ENCODE data around the gene BARX1.

The BARX1 gene

DNA sequence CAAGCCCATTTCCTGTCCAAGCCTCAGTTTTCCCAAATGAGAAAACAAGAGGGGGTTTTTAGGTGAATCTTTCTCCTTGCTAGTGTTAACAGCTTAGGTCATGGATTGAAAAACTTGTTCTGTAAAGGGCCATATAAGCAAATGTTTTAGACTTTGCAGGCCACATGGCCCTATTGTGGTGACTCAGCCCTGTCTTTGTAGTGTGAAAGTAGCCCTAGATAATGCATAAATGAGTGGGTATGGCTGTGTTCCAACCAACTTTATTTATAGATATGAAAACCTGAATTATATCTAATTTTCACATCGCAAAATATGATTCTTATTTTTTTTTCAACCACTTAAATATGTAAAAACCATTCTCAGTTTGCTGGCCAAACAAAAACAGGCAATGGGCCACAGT, 6.9 kb upstream of the BARX1 start:
- peaks cover 4% of the 10 kb centered on the region for H3K4me1 ChIP-seq (ENCODE audit: insufficient read depth, low read length, severe bottlenecking)
- no peaks in the 10 kb centered on the region for H3K9me3 ChIP-seq (ENCODE audit: low read length)
- H3K27me3 ChIP-seq (ENCODE audit: insufficient read depth, low read length) = 0 out of 2 replicates have a peak, but pooled peaks cover 7% of the 10 kb centered on the region
- no peak overlapping the region for H3K4me2 ChIP-seq (ENCODE audit: low read length)
- H4K20me1 ChIP-seq (ENCODE audit: insufficient read depth, low read length) = no peaks in the 10 kb centered on the region
- no peak overlapping the region for H2AFZ ChIP-seq (ENCODE audit: low read length)
- no peaks in the 10 kb centered on the region for H3K79me2 ChIP-seq (ENCODE audit: insufficient read depth, low read length)
- no peak overlapping the region for H3K9ac ChIP-seq (ENCODE audit: low read length)
- no peak overlapping the region for H3K4me3 ChIP-seq (ENCODE audit: low read depth, low read length, poor library complexity, severe bottlenecking)
- H3K36me3 ChIP-seq (ENCODE audit: insufficient read depth, low read length) = no peaks in the 10 kb centered on the region
- H3F3A ChIP-seq (ENCODE audit: insufficient read depth, low read length) = no peaks in the 10 kb centered on the region
- no peaks in the 10 kb centered on the region for H3K9me2 ChIP-seq (ENCODE audit: low read depth, low read length)
- TF ChIP-seq EZH2 (IDR thresholded peaks at IDR 0.05; ENCODE audit: borderline replicate concordance, low read length) = no peak
- TF ChIP-seq, protein P1, sequence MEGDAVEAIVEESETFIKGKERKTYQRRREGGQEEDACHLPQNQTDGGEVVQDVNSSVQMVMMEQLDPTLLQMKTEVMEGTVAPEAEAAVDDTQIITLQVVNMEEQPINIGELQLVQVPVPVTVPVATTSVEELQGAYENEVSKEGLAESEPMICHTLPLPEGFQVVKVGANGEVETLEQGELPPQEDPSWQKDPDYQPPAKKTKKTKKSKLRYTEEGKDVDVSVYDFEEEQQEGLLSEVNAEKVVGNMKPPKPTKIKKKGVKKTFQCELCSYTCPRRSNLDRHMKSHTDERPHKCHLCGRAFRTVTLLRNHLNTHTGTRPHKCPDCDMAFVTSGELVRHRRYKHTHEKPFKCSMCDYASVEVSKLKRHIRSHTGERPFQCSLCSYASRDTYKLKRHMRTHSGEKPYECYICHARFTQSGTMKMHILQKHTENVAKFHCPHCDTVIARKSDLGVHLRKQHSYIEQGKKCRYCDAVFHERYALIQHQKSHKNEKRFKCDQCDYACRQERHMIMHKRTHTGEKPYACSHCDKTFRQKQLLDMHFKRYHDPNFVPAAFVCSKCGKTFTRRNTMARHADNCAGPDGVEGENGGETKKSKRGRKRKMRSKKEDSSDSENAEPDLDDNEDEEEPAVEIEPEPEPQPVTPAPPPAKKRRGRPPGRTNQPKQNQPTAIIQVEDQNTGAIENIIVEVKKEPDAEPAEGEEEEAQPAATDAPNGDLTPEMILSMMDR (IDR thresholded peaks at IDR 0.05; ENCODE audit: low read length) = no peak
- H3K27ac ChIP-seq (ENCODE audit: low read depth, low read length, poor library complexity, severe bottlenecking) = no peak overlapping the region

DNA sequence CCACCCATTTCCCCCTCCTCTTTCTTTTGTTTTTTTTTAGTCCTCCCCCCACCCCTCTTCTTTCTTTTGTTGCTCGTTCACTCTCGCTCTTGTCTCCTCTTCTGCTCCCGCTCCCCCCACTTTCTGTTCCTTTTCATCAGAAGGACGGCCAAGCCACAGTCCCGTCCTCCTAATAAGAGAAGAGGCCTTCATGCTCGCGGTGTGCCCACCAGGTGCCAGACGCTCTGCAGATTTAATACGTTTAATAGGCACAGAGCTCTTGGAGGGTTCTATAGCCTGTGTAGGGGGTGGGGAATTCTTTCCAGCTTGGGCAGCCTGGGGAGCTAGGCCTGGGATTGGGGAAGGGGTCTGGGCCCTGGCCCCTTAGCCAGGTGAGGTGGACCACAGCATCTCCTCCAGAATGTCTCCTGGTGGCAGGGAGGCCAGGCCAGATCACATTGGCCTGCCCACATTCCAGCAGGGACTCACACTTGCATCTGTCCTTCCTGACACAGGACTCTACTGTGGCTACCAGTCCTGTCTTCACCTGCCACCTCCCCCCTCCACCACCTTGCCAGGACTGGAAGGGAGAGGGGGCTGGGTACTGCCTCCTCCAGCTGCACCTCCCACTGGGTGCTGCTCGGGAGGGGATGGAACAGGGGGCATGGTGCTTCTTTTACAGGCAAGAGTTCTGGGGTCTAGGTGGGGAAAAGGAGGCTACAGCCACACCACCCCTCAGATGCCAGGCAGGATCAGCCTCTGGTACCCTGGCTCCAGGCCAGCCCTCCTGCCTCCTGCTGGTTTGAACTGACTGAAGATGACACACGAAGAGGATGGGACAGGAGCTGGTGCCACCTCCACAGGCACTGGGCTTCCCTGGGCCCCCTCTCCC, 6.1 kb upstream of the BARX1 start:
- Histone ChIP-seq H3K4me2 (ENCODE audit: low read length) (no peak overlapping the region), H3K9ac (ENCODE audit: low read length) (no peak overlapping the region), H3K27ac (ENCODE audit: low read depth, low read length, poor library complexity, severe bottlenecking) (no peak overlapping the region), H3K27me3 (ENCODE audit: insufficient read depth, low read length) (0 out of 2 replicates have a peak, but pooled peaks cover 7% of the 10 kb centered on the region), H3K36me3 (ENCODE audit: insufficient read depth, low read length) (no peaks in the 10 kb centered on the region), H3F3A (ENCODE audit: insufficient read depth, low read length) (no peaks in the 10 kb centered on the region), H4K20me1 (ENCODE audit: insufficient read depth, low read length) (no peaks in the 10 kb centered on the region), H2AFZ (ENCODE audit: low read length) (no peak overlapping the region), H3K4me3 (ENCODE audit: low read depth, low read length, poor library complexity, severe bottlenecking) (no peak overlapping the region), H3K79me2 (ENCODE audit: insufficient read depth, low read length) (no peaks in the 10 kb centered on the region), H3K9me2 (ENCODE audit: low read depth, low read length) (no peaks in the 10 kb centered on the region), H3K9me3 (ENCODE audit: low read length) (no peaks in the 10 kb centered on the region), H3K4me1 (ENCODE audit: insufficient read depth, low read length, severe bottlenecking) (peaks cover 4% of the 10 kb centered on the region)
- no peak for TF ChIP-seq EZH2 (IDR thresholded peaks at IDR 0.05; ENCODE audit: borderline replicate concordance, low read length)
- TF ChIP-seq, protein P1 (IDR thresholded peaks at IDR 0.05; ENCODE audit: low read length) = no peak

DNA sequence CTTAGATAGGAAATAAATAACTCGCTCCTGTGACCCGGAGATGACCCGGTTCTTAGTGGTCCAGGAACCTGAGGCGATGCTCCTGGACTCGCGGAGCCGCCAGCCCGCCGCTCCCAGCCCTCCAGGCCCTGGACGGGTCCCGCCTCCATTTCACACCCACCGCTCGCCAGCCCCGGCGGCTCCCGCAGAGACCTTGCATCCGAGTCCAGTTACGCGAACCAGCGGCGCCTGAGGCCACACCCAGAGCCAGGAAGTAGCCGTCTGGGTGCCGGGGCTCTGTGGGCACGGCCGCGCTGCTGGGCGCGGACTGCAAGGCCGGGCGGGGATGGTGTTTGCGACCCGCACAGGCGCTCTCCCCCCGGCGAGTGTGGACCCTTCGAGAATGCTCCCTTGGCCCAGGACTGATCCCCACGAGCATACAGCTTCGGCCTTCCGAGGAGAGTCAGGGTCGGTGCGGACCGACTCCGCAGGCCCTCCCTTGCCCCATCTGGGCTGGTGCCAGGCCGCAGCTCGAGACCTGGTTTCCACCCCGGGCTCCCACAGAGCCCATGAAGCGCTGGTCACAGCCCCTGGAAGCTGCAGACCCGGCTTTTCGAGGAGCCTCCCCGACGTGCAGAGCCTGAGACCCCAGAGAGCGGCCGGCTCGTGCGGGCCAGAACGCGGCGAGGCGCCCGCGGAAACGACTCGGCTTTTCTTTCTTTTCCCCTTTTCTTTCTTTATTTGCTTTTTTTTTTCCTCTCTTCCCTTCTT, 5.2 kb upstream of the BARX1 start:
- Histone ChIP-seq H3K4me3 (ENCODE audit: low read depth, low read length, poor library complexity, severe bottlenecking) (no peak overlapping the region), H3K27me3 (ENCODE audit: insufficient read depth, low read length) (0 out of 2 replicates have a peak, but pooled peaks cover 7% of the 10 kb centered on the region), H3K4me2 (ENCODE audit: low read length) (no peak overlapping the region), H3K4me1 (ENCODE audit: insufficient read depth, low read length, severe bottlenecking) (peaks cover 4% of the 10 kb centered on the region), H3K79me2 (ENCODE audit: insufficient read depth, low read length) (no peaks in the 10 kb centered on the region), H3K36me3 (ENCODE audit: insufficient read depth, low read length) (no peaks in the 10 kb centered on the region), H3F3A (ENCODE audit: insufficient read depth, low read length) (no peaks in the 10 kb centered on the region), H4K20me1 (ENCODE audit: insufficient read depth, low read length) (no peaks in the 10 kb centered on the region), H3K9ac (ENCODE audit: low read length) (no peak overlapping the region), H3K9me3 (ENCODE audit: low read length) (no peaks in the 10 kb centered on the region), H2AFZ (ENCODE audit: low read length) (no peak overlapping the region), H3K27ac (ENCODE audit: low read depth, low read length, poor library complexity, severe bottlenecking) (no peak overlapping the region), H3K9me2 (ENCODE audit: low read depth, low read length) (no peaks in the 10 kb centered on the region)
- no peak for TF ChIP-seq EZH2 (IDR thresholded peaks at IDR 0.05; ENCODE audit: borderline replicate concordance, low read length)
- TF ChIP-seq, protein P1 (IDR thresholded peaks at IDR 0.05; ENCODE audit: low read length) = no peak
